Skeletal muscle cell (primary cell): Measurements from ENCODE around the gene GATC.

Experiments
- DNase-seq: peaks from one replicate; pipeline ENCODE4 v3.0.0-alpha.2; 2010; ENCODE audit warnings: low read depth
- H3K4me3 ChIP-seq: 2 replicates; pipeline ENCODE4 v1.5.1; 2011; ENCODE audit warnings: low read depth, mild to moderate bottlenecking, control low read depth, low read length, moderate library complexity

Gene GATC, protein sequence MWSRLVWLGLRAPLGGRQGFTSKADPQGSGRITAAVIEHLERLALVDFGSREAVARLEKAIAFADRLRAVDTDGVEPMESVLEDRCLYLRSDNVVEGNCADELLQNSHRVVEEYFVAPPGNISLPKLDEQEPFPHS

DNA sequence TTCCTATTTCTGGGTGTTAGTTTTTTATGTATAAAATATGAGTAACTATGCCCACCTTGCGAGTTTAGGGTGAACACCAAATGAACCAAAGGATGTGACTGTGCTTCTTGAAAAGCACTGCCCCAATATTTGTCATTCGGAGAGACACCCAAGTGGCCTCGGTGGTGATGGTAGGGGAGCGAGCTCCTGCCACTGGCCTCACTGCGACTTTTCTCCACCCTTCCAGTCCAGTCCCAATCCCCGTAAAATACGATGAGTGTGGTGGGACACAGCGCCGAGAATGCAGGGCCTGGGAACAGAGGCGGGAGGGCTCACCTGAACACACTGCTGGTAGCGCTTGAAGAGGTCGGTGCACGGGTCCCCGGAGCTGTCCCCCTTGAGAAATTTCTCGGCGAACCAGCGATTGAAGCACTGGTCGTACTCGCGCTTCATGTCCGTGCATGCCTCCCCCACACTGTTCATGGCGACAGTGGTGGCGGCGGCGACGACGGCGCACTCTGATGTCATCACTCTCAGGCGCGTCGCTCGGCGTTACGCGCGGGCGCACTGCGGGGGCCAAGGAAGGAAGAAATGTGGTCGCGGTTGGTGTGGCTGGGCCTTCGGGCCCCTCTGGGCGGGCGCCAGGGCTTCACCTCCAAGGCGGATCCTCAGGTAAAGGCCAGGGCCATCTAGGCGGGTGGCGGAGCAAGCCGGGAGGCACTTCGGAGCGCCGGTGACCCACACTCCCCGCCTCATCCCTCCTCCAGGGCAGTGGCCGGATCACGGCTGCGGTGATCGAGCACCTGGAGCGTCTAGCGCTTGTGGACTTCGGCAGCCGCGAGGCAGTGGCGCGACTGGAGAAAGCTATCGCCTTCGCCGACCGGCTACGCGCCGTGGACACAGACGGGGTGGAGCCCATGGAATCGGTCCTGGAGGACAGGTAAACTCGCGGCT is at the start of gene GATC, which contains the start of gene TRIAP1:
Gene GATC, plus strand, starts transcription at position 534 of the 933 bp plus-strand sequence. Its CDS starts 37 bp downstream, at position 571.
Gene TRIAP1, minus strand, starts transcription at position 474 of the 933 bp plus-strand sequence. Its CDS starts 12 bp downstream, at position 462.
- peak within 1 kb of the TSS; percentile 100 for H3K4me3 ChIP-seq
- no peak for DNase-seq

DNA sequence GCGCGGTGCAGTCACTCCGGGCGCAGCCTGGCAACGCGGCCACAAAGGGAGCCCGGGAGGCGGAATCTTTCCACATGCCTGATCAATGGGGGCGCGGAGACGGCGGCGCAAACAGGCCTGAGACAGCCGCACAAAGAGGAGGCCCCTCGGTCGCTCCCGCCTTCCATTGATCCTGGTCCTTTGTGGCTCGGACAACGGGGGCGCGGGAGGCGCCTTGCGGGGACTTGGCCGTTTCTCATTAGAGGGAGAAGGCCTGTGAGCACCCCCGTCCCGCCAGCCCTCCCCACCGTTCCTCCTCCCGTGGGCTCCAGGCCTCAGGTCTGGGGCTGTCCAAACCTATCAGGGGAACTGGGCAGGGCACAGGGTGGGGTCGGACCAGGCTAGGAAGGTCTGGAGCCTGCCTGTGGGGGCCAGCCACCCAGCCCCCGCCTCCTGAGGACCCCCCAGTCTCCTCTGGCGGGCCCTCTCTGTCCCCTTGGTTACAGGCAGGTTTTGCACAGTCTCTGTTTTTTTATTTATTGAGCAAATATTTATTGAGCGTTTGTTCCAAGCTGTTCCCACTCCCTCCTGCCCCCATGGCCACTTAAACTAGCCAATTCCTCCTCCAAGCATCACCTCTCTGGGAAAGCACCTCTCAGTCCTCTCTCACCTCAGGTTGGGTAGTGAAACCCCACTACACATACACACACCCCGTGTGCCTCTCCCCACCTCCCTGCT is 48.3 kb upstream of the GATC start:
- H3K4me3 ChIP-seq, result no peak overlapping the region
- no peak for DNase-seq

DNA sequence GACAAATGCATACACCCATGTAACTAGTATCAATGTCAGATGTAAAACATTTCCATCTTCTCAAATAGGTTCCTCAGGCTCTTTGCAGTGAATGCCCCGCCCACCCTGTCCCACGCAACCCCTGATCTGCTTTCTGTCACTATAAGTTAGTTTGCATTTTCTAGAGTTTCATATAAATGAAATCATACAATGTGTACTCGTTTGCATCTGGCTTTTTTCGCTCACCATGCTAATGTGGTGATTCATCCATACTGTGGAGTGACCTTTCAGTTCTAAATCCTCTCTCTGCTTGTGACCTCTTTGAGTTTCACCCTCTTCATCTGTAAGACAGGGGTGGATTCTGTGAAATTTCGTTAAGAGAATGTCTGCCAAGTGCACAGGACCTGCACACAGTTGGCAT is 46.7 kb upstream of the GATC start:
- H3K4me3 ChIP-seq, result no peak overlapping the region
- peak; percentile 31 for DNase-seq

DNA sequence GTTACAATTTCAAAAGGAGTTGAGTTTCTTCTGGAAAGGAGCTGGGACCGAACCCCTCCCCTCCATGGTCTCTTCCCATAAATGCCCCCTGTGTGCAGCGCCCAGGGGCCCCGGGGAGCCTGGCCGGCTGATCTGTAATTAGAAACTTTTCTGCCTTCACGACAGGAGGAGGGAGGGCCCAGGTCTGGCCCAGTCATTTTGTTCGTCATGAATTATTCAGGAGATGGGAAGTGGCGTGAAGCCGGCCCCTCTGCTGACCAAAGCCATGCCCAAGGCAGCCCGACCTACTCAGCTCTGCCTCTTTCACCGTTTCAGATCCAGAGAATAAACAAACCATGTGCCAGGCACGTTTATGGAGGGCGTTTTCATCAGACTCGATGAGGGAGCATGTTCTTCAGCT is 44.0 kb upstream of the GATC start:
- no peak for DNase-seq
- H3K4me3 ChIP-seq, result no peak overlapping the region

DNA sequence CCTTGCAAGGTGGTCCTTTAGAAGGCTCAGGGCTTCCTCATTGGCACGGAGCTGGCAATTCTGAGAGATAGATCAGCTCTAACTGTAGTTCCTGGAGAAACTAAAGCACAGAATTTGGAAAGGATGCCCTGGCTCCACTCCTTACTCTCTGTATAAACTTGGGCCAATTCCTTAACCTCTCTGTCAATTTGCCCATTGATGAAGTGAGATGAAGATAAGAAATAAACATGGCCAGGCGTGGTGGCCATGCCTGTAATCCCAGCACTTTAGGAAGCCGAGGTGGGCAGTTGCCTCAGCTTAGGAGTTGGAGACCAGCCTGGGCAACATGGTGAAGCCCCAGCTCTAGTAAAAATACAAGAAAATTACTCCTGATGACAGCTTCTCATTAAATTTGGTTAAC is 42.4 kb upstream of the GATC start:
- no peak overlapping the region for H3K4me3 ChIP-seq
- DNase-seq, result no peak

DNA sequence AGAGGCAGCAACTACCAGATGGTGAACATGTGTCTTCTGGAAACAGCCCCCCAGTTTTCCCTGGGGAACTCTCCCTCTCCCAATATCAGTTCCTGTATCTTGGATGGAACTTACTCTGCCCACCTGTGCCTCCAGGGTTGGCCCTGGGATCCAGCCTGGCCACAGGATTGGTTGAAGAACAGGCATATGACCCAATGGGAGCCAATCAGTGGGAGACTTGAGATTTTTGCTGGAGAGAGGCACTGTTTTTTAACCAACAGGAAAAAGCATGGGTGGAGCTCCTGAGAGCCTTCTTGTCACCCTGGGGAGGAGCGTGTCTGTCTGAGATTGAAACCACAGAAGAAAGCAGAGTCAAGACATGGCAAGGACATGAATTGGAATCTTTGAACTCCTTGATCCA is 42.0 kb upstream of the GATC start:
- DNase-seq, result no peak

DNA sequence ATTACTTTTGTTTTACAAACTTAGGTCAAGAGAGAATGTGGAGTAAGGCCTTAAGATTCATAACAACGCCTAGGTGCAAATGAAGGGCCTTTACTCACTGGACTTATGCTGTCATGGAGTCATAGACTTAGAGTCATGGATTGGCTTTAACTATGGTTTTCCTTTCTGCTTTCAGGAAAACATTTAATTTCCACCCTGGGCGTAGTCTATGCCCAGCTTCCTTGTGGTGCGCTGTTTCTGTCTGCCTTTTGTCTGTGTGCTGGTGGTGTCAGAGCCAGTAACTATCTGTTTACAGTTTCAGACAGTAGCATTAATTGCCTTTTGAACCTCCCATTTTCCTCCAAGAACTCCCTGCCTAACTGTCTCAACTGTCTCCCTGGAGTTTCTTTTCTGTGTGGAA is 40.2 kb upstream of the GATC start:
- DNase-seq, result no peak
- no peak overlapping the region for H3K4me3 ChIP-seq

More for the DNA sequence above, 42.0 kb upstream of the GATC start:
- H3K4me3 ChIP-seq, result no peak overlapping the region

DNA sequence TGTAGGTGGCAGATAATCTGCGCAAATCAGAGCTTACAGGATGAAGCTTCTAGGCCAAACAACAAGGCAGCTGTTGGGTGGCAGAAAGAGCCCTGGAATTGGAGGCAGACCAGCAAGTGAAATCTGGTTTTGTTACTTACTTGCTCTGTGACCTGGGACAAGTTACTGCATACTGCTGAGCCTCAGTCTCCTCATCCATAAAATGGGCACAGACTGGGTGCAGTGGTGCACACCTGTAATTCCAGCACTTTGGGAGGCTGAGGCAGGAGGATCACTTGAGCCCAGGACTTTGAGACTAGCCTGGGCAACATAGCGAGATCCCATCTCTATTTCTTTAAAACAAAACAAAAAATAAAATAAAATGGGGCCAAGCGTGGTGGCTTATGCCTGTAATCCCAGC is 39.7 kb upstream of the GATC start:
- H3K4me3 ChIP-seq, result no peak overlapping the region
- no peak for DNase-seq

DNA sequence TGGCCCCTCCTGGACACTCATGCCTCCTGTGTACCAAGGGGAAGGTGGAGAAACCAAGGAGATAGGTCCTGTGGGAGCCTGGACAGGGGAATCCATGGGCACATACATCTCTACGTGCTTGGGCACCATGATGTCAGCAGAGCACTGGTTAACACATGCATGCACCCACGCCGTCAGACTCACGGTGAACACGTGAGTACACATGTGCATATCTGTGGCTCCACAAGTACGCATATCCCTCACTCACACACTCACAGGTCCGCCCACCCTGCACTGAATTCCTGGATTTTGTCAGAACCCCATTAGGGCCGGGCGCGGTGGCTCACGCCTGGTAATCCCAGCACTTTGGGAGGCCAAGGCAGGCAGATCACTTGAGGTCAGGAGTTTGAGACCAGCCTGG is 37.5 kb upstream of the GATC start:
- no peak for DNase-seq
- H3K4me3 ChIP-seq, result no peak overlapping the region

DNA sequence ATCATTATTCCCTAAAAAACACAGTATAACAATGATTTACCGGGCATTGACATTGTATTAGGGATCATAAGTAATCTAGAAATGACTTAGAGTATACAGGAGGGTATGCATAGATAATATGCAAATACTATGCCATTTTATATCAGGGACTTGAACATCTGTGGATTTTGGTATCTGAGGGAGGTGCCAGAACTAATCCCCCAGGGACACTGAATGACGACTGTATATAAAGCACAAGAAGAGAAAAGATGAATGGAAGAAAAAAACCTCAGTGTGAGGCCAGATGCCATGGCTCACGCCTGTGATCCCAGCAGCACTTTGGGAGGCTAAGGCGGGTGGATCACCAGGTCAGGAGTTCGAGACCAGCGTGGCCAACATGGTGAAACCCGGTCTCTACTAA is 33.8 kb upstream of the GATC start:
- no peak overlapping the region for H3K4me3 ChIP-seq
- DNase-seq, result no peak

DNA sequence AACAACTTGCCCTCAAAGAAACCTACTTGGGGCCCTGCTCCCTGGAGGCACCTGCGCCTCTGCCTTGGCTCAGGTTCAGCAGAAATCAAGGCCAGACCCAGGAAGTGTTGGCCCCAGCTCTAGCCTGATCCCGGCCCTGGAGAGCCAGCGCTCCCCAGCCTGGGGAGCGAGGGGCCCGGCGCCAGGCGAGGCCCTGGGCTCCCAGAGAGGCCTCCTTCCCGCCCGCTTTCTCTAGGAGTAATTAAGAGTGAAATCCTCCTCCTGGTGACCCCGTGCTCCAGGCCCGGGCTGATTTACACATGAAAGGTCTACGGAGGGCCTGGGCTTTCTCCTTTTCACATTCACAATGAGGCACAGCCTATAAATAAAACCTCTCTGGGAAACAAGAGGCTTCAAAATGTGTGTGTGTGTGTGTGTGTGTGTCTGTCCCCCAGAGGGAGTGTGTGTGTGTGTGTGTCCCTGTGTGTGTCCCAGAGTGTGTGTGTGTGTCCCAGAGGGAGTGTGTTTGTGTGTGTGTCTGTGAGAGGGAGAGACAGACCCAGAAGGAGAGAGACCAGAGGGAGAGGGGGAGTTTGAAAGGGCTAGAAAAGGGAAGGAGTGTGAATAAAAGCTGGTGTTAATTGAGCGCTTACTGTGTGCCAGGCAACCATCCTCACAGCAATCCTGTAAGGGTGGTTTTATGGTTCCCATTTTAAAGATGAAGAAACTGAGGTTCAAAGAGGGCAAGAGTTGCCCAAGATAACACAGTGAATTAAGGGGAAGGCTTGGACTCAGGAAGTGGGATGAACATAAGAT is 32.1 kb upstream of the GATC start:
- no peak overlapping the region for H3K4me3 ChIP-seq
- DNase-seq, result no peak

DNA sequence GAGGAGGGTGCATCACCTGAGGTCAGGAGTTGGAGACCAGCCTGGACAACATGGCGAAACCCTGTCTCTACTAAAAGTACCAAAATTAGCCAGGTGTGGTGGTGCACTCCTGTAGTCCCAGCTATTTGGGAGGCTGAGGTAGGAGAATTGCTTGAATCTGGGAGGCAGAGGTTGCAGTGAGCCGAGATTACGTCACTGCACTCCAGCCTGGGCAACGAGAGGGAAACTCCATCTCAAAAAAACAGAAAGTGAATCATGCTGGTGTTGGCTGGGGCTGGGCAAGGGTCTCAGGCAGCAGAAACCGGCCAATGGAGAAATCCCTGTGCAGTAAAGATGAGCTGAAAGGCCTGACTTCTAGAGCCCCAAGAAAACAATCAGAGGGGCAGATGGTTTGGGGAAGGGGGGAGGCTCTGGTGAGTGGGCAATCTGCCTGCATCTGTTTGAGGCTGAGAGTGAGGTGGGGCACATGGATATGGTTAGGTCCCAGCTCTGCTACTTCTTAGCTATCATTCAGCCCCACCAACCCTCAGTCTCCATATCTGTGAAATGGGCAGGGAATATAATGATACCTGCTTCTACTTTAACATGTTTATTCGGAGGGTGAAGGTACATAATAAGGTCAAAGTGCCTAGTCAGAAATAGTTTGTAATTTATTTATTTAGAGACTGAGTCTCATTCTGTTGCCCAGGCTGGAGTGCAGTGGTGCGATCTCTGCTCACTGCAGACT is 29.6 kb upstream of the GATC start:
- no peak overlapping the region for H3K4me3 ChIP-seq
- DNase-seq, result no peak

DNA sequence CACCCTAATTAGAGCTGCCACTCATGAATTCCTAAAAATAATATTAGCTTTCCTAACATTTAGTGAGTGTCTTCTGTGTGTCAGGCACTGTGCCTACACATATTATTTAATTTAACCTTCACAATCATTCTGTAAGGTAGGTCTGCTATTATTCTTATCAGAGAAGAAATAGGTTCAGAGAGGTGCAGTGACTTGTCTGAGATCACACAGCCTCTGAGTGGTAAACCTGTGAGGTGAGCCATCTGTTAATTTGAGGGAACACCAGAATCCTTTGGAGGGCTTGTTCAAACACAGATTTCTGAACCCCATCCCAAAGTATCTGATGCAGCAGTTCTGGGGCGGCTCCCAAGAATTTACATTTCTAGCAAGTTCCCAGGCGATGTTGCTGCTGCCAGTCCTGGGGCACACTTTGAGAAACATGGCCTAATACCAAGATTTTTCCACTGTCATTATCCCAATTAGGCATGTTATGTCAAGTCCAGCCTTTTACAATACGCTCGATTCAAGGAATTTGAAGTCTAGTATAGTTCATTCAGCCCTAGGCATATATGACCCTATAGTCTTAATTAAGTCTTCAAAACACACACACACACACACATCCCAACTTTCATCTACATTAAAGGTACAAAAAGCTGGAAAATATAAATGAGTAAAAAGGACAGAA is 28.2 kb upstream of the GATC start:
- H3K4me3 ChIP-seq, result no peak overlapping the region
- no peak for DNase-seq

DNA sequence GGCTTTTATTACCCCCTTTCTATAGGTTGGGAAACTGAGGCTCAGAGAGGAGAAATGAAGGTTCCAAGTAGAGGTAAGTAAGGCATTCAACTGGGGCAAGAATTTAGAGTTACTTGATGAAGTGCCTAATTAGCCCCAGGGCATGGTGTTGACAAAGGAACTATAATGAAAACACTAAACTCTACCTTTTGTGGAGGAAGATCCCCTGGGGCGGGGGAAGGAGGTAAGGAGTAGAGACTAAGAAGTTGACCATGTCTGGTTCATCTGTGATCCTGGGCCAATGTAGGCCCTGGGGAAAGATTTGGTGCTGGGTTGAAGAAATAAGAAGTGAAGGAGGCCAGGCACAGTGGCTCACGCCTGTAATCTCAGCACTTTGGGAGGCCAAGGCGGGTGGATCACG is 24.5 kb upstream of the GATC start:
- H3K4me3 ChIP-seq, result no peak overlapping the region

DNA sequence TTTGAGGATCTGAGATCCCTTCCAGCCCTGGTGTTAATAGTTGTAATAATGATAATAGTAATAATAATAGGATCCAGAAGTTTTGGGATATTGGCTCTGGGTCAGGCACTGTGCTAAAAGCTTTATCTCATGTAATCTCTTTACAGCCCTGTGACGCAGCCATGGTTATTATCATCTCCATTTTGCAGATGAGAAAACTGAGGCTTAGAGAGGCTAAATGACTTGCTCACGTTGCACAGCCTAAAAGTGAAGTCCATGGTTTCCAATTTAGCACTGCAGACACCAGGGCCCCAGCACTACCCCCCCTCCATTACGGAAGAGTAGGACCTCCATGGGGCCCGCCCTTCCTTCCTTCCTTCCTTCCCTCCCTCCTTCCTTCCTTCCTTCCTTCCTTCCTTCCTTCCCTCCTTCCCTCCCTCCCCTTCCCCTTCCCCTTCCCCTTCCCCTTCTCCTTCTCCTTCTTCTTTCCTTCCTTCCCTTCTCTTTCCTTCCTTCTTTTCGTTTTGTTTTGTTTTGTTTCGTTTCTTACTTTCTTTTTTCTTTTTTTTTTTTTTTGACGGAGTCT is 23.3 kb upstream of the GATC start:
- H3K4me3 ChIP-seq, result no peak overlapping the region
- DNase-seq, result no peak

More for the DNA sequence above, 24.5 kb upstream of the GATC start:
- no peak for DNase-seq

DNA sequence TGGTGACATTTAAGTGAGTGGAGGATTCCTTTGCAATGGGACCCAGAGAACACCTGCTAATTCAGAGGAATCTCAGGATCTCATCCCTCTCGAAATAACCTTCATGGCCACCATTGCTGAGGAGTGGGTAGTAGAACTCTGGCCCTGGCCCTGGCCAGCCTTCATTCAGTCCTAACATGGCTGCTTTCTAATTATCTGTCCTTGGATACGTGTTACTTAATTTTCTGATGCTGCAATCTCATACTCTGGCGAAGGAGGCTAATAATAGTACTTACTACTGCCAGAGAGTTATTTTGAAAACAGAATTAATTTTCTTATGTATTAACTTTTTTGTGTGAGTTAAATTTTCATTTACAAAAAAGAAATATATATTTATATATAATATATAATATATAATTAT is 20.4 kb upstream of the GATC start:
- no peak for DNase-seq
- H3K4me3 ChIP-seq, result no peak overlapping the region

DNA sequence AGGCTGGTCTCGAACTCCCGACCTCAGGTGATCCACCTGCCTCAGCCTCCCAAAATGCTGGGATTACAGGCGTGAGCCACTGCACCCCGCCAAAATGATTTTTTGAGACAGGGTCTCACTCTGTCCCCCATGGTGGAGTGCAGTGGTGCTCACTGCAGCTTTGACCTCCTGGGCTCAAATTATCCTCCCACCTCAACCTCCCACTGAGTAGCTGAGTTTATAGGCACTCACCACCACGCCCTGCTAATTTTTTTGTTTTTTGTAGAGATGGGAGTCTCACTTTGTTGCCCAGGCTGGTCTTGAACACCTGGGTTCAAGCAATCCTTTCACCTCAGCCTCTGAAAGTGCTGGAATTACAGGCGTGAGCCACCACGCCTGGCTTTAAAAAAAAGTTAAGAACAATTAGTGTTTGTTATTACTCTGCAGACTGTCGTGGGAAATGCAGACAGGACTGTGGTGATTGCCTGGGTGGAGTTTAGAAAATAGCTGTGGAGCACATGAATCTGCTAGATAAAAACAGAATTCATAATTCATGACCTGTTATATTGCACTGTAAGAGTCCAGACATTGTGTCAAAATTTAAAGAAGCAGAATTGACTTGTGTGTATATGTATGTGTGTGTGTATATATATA is 17.5 kb upstream of the GATC start:
- no peak overlapping the region for H3K4me3 ChIP-seq
- DNase-seq, result no peak

DNA sequence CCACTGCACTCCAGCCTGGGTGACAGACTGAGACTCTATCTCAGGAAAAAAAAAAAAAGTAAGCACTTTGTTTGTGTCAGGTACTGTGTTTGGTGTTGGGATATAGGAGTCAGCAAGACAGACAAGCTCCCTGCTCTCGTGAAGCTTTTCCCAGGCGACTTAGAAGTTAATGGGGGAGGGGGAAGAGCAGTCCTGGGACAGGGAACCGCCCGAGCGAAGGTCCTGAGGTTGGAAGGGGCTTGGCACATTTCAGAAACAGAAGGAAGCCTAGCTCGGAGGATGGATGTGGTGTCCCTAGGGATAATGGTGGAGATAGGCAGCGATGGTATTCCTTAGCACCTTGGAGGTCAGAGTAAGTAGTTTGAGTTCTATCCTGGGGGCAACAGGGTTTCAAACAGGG is 16.9 kb upstream of the GATC start:
- DNase-seq, result no peak
- H3K4me3 ChIP-seq, result no peak overlapping the region
